Panc1 (cell line): ENCODE data around the gene TUBB1. TPM values are rescaled to one million over a fixed set of nuclear protein-coding genes. Genes with fewer than 3 reads are reported as not detected.

Experiments used
- ATAC-seq: fragments of 200-7000 bp; cut with Tn5 transposase; 2 replicates; pipeline ENCODE4 v1.9.1; 2020; ENCODE audit warnings: mild to moderate bottlenecking, moderate library complexity
- BruUV-seq: library from RNA; stranded (reverse); fragments of 400-500 nt; replicated peaks from 2 replicates; lab custom pipeline; 2021; lab: Mats Ljungman, UMichigan
- CTCF ChIA-PET: fragments of 300-600 bp; sonication (Branson Sonifier 250); formaldehyde crosslinking; loops from one replicate; lab custom pipeline; 2022; ENCODE audit warnings: antibody characterized with exemption; lab: Charles Lee
- POLR2A ChIA-PET: fragments of 300-600 bp; sonication (Branson Sonifier 250); formaldehyde crosslinking; loops from one replicate; lab custom pipeline; 2022; ENCODE audit warnings: antibody characterized with exemption; lab: Charles Lee
- DNase-seq: peaks from one replicate; pipeline ENCODE4 v3.0.0-alpha.2; 2010; ENCODE audit warnings: low read depth, low spot score
- H3K27ac ChIP-seq: 2 replicates; pipeline ENCODE4 v1.5.1; 2011; ENCODE audit warnings: mild to moderate bottlenecking, low read length, inconsistent platforms
- H3K27me3 ChIP-seq: fragments of 200-500 bp; sonication (Bioruptor generic); 2 replicates; pipeline ENCODE4 v1.6.0; 2014; ENCODE audit warnings: low read length, inconsistent platforms; ENCODE audit not compliant: control insufficient read depth, insufficient read depth
- H3K36me3 ChIP-seq: fragments of 200-500 bp; sonication (Bioruptor generic); 2 replicates; pipeline ENCODE4 v1.5.1; 2014; ENCODE audit warnings: inconsistent platforms, mild to moderate bottlenecking, low read length, moderate library complexity; ENCODE audit not compliant: control insufficient read depth, insufficient read depth
- H3K4me1 ChIP-seq: 2 replicates; pipeline ENCODE4 v1.5.1; 2011; ENCODE audit warnings: inconsistent platforms, mild to moderate bottlenecking, low read length, moderate library complexity; ENCODE audit not compliant: control insufficient read depth, insufficient read depth
- H3K4me3 ChIP-seq, 2 experiments: 2 replicates each; pipeline ENCODE4 v1.5.1; 2011 to 2012; ENCODE audit warnings: low read depth in 2 of 2, low read length in 2 of 2, mild to moderate bottlenecking in 2 of 2, inconsistent platforms in 1 of 2, moderate library complexity in 1 of 2
- H3K9me3 ChIP-seq: fragments of 200-500 bp; sonication (Bioruptor generic); 2 replicates; pipeline ENCODE4 v1.5.1; 2014; ENCODE audit warnings: low read depth, mild to moderate bottlenecking, inconsistent platforms, low read length, moderate library complexity; ENCODE audit not compliant: control insufficient read depth, insufficient read depth
- POLR2AphosphoS5 ChIP-seq: IDR thresholded peaks from 2 replicates; pipeline ENCODE4 v1.6.1; 2012; ENCODE audit warnings: mild to moderate bottlenecking, low read depth, low read length, moderate library complexity
- SIN3A ChIP-seq: IDR thresholded peaks from 2 replicates; pipeline ENCODE4 v1.6.1; 2012; ENCODE audit warnings: low read depth, mild to moderate bottlenecking, low read length, moderate library complexity, borderline replicate concordance; ENCODE audit not compliant: insufficient read depth
- TCF7L2 ChIP-seq: IDR thresholded peaks from 2 replicates; pipeline ENCODE4 v1.6.1; 2011; ENCODE audit warnings: mild to moderate bottlenecking, low read depth, low read length, inconsistent platforms
- in situ Hi-C: cut with HindIII; loops from 2 replicates; pipeline ENCODE4 v1.10.0; 2016; ENCODE audit warnings: low sequenced_read_pairs, low pct_unique_long_range_greater_than_20kb
- intact Hi-C: fragments of 100-400 bp; cut with micrococcal nuclease; formaldehyde crosslinking; loops from one replicate; pipeline ENCODE4 v1.10.0; 2022; ENCODE audit not compliant: unreplicated experiment
- total RNA-seq: library from RNA; stranded (reverse); gene quantifications from one replicate; pipeline ENCODE4 v1.2.1, GENCODE V29; 2021; ENCODE audit not compliant: unreplicated experiment
- TF ChIP-seq, protein P1 (sequence below): fragments of 450-650 bp; IDR thresholded peaks from 2 replicates; pipeline ENCODE4 v1.5.1; 2017; ENCODE audit warnings: mild to moderate bottlenecking
- TF ChIP-seq, protein P2 (sequence below), 2 experiments: IDR thresholded peaks; 2 replicates each; pipeline ENCODE4 v1.6.1; 2011 to 2012; ENCODE audit warnings: low read depth in 2 of 2, control low read depth in 1 of 2, low read length in 1 of 2, mild to moderate bottlenecking in 1 of 2, moderate library complexity in 1 of 2; ENCODE audit not compliant: insufficient read depth in 1 of 2

Gene TUBB1
- total RNA-seq, 1 experiment from 2014 or later, result not detected

DNA sequence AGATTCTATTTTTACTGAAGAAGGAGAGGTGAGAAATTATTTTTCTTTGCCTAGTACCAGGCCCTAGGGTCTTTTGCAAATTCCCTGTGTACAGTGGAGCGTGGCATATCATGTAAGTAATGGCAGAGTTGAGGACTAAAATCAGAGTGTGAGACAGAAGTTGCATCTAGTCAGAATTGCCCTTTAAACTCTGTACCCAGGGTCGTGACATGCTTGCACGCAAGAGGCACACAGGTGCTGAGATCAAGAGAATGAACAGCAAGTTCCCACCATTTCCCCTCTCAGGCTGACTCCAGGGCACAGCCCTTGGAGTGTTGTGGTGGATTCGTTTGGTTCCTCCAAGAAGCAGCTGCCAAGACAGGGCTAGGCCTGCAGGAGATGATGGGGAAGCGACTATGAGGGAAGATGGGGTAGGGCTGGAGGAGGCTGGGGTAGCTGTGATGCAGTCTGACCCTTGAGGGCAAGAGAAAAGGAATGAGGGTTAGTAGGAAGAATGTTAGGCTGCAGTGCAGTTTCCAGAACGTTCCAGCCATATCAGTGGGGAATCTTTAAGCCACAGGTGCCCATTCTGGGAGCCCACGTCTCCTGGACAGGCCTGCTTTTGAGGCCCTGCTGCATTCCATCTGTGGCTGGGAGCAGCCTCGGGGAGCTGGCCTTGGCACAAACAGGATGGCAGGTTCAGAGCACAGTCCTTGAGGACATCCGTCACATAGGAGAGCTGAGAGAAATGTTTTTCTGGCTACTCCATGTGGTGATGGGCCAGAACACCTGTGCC, 31.3 kb upstream of the TUBB1 start:
- intact Hi-C loops (loop anchor here (10.0 kb wide), 1 partner anchor 93 kb away; no protein-coding TSS in a partner anchor), in situ Hi-C loops (no loop called here)
- Histone ChIP-seq H3K27me3 (no peaks in the 10 kb centered on the region), H3K36me3 (peaks cover 21% of the 10 kb centered on the region), H3K27ac (no peak overlapping the region), H3K9me3 (no peaks in the 10 kb centered on the region), H3K4me3 (no peak overlapping the region), H3K4me1 (0 out of 2 replicates have a peak, but pooled peaks cover 4% of the 10 kb centered on the region)
- ATAC-seq (no peak), DNase-seq (no peak)
- TF ChIP-seq SIN3A, result no peak
- no peak for TF ChIP-seq POLR2AphosphoS5
- no peak for TF ChIP-seq TCF7L2
- TF ChIP-seq, protein P1, sequence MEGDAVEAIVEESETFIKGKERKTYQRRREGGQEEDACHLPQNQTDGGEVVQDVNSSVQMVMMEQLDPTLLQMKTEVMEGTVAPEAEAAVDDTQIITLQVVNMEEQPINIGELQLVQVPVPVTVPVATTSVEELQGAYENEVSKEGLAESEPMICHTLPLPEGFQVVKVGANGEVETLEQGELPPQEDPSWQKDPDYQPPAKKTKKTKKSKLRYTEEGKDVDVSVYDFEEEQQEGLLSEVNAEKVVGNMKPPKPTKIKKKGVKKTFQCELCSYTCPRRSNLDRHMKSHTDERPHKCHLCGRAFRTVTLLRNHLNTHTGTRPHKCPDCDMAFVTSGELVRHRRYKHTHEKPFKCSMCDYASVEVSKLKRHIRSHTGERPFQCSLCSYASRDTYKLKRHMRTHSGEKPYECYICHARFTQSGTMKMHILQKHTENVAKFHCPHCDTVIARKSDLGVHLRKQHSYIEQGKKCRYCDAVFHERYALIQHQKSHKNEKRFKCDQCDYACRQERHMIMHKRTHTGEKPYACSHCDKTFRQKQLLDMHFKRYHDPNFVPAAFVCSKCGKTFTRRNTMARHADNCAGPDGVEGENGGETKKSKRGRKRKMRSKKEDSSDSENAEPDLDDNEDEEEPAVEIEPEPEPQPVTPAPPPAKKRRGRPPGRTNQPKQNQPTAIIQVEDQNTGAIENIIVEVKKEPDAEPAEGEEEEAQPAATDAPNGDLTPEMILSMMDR, result no peak
- TF ChIP-seq, protein P2, sequence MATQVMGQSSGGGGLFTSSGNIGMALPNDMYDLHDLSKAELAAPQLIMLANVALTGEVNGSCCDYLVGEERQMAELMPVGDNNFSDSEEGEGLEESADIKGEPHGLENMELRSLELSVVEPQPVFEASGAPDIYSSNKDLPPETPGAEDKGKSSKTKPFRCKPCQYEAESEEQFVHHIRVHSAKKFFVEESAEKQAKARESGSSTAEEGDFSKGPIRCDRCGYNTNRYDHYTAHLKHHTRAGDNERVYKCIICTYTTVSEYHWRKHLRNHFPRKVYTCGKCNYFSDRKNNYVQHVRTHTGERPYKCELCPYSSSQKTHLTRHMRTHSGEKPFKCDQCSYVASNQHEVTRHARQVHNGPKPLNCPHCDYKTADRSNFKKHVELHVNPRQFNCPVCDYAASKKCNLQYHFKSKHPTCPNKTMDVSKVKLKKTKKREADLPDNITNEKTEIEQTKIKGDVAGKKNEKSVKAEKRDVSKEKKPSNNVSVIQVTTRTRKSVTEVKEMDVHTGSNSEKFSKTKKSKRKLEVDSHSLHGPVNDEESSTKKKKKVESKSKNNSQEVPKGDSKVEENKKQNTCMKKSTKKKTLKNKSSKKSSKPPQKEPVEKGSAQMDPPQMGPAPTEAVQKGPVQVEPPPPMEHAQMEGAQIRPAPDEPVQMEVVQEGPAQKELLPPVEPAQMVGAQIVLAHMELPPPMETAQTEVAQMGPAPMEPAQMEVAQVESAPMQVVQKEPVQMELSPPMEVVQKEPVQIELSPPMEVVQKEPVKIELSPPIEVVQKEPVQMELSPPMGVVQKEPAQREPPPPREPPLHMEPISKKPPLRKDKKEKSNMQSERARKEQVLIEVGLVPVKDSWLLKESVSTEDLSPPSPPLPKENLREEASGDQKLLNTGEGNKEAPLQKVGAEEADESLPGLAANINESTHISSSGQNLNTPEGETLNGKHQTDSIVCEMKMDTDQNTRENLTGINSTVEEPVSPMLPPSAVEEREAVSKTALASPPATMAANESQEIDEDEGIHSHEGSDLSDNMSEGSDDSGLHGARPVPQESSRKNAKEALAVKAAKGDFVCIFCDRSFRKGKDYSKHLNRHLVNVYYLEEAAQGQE (IDR thresholded peaks at IDR 0.05; ENCODE audit: insufficient read depth in 1 of 2, low read depth in 2 of 2, low read length in 1 of 2), result no peak
- ChIA-PET CTCF (no interaction called here), POLR2A (interaction anchor here (0.6 kb wide), 1 partner anchor 51 kb away, joined by 5 read pairs; no protein-coding TSS in a partner anchor)
- no TSS peak for BruUV-seq

DNA sequence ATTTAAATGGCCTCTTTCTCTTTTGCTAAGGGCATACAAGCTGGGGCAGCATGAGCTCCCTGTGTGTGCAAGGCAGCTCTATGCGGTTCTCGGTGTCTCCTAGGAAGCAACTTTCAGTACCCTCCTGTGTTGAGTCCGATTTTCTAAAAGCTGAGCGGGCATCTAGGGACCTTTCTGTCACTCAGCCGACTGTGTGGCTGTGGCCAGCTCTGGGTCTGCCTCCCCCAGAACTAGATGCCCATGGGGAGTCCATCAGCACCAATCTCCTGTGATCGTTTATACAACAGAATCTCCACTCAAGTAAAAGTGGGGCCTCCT, 30.7 kb upstream of the TUBB1 start:
- Histone ChIP-seq H3K36me3 (peaks cover 23% of the 10 kb centered on the region), H3K4me1 (0 out of 2 replicates have a peak, but pooled peaks cover 4% of the 10 kb centered on the region), H3K27ac (no peak overlapping the region), H3K4me3 (no peak overlapping the region), H3K9me3 (no peaks in the 10 kb centered on the region), H3K27me3 (no peaks in the 10 kb centered on the region)
- intact Hi-C loops, result loop anchor here (10.0 kb wide), 1 partner anchor 94 kb away; no protein-coding TSS in a partner anchor
- ATAC-seq, result no peak
- CTCF ChIA-PET, result no interaction called here
- no peak for DNase-seq
- POLR2A ChIA-PET, result interaction anchor here (0.6 kb wide), 1 partner anchor 51 kb away, joined by 5 read pairs; no protein-coding TSS in a partner anchor
- no TSS peak for BruUV-seq
- TF ChIP-seq SIN3A, result no peak
- TF ChIP-seq POLR2AphosphoS5, result no peak
- TF ChIP-seq, protein P2 (IDR thresholded peaks at IDR 0.05; ENCODE audit: insufficient read depth in 1 of 2, low read depth in 2 of 2, low read length in 1 of 2), result no peak
- TF ChIP-seq, protein P1, result no peak
- TF ChIP-seq TCF7L2, result no peak
- in situ Hi-C loops, result no loop called here
